SK-N-MC (cell line): ENCODE data around the gene CSNK1A1.

Experiments used
- EZH2 ChIP-seq: fragments of 200-600 bp; sonication (generic); IDR thresholded peaks from one replicate; pipeline ENCODE4 v1.6.1; 2017; ENCODE audit warnings: antibody characterized with exemption
- POLR2AphosphoS5 ChIP-seq: IDR thresholded peaks from 2 replicates; pipeline ENCODE4 v1.6.1; 2012; ENCODE audit warnings: mild to moderate bottlenecking, low read depth, low read length, borderline replicate concordance

DNA sequence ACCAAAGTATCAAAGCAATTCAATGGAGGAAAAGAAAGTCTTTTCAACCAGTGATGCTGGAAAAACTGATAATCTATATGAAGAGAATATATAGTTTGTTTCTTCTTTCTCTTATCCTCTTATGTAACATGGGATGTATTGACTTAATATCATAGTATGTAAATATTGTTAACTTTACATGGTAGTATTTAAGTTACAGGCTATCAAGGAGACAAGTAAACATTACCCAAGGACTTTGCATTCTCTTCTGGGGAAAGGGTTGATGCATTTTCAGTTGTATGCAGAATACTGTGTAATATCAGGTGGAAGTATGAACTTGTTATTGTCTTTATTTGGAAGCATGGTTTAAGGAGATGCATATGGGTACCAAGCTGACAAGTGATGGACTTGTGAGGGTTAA lies 20.9 kb upstream of the CSNK1A1 start:
- no peak for TF ChIP-seq EZH2
- no peak for TF ChIP-seq POLR2AphosphoS5
